Fibroblast of lung (primary cell): ENCODE data around the gene CAPN12.

Source experiments
- EZH2 ChIP-seq: IDR thresholded peaks from 2 replicates; pipeline ENCODE4 v1.5.1; 2012; ENCODE audit warnings: low read length, control low read depth, mild to moderate bottlenecking; ENCODE audit errors: missing control alignments
- TF ChIP-seq, protein P1 (sequence below), 2 donors: IDR thresholded peaks in 1 of 2; conservative IDR thresholded peaks in 1 of 2; 1 replicate in 1 of 2; 2 replicates in 1 of 2; pipeline ENCODE4 v1.5.1; 2011 to 2012; ENCODE audit warnings: low read length in 2 of 2, control low read depth in 1 of 2, inconsistent platforms in 1 of 2, low read depth in 1 of 2, mild to moderate bottlenecking in 1 of 2

DNA sequence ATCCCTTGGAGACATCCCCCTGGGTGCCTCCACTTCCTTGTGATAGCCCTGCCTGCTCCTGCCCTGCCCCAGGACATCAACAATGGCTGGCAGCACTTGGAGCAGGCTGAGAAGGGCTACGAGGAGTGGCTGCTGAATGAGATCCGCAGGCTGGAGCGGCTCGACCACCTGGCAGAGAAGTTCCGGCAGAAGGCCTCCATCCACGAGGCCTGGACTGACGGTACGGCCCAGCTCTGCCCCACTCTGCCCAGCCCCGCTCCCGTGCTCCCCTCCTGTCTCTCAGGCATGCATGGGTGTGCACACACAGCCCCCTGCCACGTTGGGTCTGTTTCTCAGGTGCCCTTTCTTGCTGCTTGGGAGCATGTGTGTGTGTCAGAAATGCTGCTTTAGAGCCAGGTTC is 26.4 kb downstream of the CAPN12 start:
- TF ChIP-seq, protein P1, sequence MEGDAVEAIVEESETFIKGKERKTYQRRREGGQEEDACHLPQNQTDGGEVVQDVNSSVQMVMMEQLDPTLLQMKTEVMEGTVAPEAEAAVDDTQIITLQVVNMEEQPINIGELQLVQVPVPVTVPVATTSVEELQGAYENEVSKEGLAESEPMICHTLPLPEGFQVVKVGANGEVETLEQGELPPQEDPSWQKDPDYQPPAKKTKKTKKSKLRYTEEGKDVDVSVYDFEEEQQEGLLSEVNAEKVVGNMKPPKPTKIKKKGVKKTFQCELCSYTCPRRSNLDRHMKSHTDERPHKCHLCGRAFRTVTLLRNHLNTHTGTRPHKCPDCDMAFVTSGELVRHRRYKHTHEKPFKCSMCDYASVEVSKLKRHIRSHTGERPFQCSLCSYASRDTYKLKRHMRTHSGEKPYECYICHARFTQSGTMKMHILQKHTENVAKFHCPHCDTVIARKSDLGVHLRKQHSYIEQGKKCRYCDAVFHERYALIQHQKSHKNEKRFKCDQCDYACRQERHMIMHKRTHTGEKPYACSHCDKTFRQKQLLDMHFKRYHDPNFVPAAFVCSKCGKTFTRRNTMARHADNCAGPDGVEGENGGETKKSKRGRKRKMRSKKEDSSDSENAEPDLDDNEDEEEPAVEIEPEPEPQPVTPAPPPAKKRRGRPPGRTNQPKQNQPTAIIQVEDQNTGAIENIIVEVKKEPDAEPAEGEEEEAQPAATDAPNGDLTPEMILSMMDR (conservative IDR thresholded peaks at IDR 0.05 in 1 of 2, IDR thresholded peaks at IDR 0.05 in 1 of 2; ENCODE audit: low read depth in 1 of 2, low read length in 2 of 2) = no peak
- TF ChIP-seq EZH2 = no peak
